ENCODE data around the gene KIAA0513. TPM values are rescaled to one million over a fixed set of nuclear protein-coding genes. Genes with fewer than 3 reads are reported as not detected.

The KIAA0513 gene
- total RNA-seq, 2 experiments from 2014 or later, result 9.0 to 10.9 TPM

DNA sequence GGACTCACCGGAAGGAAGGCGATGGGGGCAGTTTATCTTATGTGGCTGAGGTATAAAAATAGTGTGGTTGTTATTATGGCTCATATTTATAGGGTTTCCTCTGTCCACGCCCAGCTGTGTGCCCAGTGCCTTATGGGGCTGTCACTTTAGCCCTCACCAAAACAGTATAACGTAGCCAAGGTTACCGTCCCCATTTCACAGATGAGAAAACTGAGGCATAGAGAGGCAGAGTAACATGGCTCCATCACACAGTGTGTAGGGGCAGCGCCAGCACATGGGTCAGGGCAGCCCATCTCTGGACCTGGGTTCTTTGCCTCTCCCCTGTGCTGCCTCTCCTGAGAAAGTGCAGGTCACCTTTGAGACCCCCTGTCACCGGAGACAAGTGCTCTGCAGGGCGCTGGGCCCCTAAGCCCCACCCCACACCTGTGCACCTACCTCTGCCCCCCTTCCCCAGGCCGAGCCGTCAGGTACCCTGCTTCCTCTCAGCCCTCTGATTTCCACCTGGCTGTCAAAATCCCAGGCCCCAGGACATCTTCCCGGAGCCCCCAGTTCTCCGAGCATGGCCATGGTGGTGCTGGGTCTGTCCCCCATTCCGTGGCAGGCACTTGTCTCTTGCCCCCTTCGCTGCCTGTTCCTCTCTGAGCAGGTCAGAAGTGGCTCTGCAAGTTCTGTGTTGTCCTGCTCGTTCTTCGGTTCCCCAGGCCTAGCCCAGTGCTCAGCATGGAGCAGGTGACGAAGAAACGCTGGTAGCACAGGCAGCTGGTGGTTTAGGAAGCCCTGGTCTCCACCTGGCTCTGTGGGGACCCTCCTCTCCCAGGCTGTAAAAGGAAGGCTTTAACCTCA, 7.2 kb downstream of the KIAA0513 start:
- no peak overlapping the region for H3K27ac ChIP-seq (ENCODE audit: low read depth in 1 of 2, low read length in 2 of 2)
- ATAC-seq (ENCODE audit: poor library complexity), result no peak
- H3K9me3 Mint-ChIP-seq, result no peaks in the 10 kb centered on the region
- ChIA-PET POLR2A (interaction anchor here (0.7 kb wide), 1 partner anchor 22 kb away, joined by 3 read pairs; no protein-coding TSS in a partner anchor), CTCF (no interaction called here)
- TF ChIP-seq, protein P1, sequence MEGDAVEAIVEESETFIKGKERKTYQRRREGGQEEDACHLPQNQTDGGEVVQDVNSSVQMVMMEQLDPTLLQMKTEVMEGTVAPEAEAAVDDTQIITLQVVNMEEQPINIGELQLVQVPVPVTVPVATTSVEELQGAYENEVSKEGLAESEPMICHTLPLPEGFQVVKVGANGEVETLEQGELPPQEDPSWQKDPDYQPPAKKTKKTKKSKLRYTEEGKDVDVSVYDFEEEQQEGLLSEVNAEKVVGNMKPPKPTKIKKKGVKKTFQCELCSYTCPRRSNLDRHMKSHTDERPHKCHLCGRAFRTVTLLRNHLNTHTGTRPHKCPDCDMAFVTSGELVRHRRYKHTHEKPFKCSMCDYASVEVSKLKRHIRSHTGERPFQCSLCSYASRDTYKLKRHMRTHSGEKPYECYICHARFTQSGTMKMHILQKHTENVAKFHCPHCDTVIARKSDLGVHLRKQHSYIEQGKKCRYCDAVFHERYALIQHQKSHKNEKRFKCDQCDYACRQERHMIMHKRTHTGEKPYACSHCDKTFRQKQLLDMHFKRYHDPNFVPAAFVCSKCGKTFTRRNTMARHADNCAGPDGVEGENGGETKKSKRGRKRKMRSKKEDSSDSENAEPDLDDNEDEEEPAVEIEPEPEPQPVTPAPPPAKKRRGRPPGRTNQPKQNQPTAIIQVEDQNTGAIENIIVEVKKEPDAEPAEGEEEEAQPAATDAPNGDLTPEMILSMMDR (IDR thresholded peaks at IDR 0.05), result no peak
- peaks cover 18% of the 10 kb centered on the region for H3K36me3 ChIP-seq (ENCODE audit: insufficient read depth, low read length)
- intact Hi-C loops (cut with DNase I, micrococcal nuclease), result no loop called here
- H3K27me3 Mint-ChIP-seq, result no peaks in the 10 kb centered on the region
- no peaks in the 10 kb centered on the region for H3K27me3 ChIP-seq (ENCODE audit: control insufficient read depth in 1 of 2, insufficient read depth in 2 of 2, low read length in 2 of 2)
- H3K4me3 Mint-ChIP-seq, result no peak overlapping the region
- peaks cover 2% of the 10 kb centered on the region for H3K4me1 Mint-ChIP-seq (ENCODE audit: low read depth)
- no peaks in the 10 kb centered on the region for H3K9me3 ChIP-seq (ENCODE audit: control insufficient read depth in 1 of 2, insufficient read depth in 1 of 2, low read length in 2 of 2)
- H3K4me1 ChIP-seq (ENCODE audit: insufficient read depth, low read length), result peaks cover 5% of the 10 kb centered on the region
- peaks cover 24% of the 10 kb centered on the region for H3K36me3 Mint-ChIP-seq (ENCODE audit: low read depth)
- H3K4me3 ChIP-seq (ENCODE audit: low read length), result no peak overlapping the region
- DNase-seq, result no peak
- no peak overlapping the region for H3K27ac Mint-ChIP-seq

- Mint-ChIP-seq H3K27ac (no peak overlapping the region), H3K4me3 (no peak overlapping the region), H3K4me1 (ENCODE audit: low read depth) (no peaks in the 10 kb centered on the region), H3K27me3 (no peaks in the 10 kb centered on the region), H3K36me3 (ENCODE audit: low read depth) (peaks cover 23% of the 10 kb centered on the region), H3K9me3 (no peaks in the 10 kb centered on the region)
- TF ChIP-seq, protein P1 (IDR thresholded peaks at IDR 0.05), result no peak
- no peak overlapping the region for H3K4me3 ChIP-seq (ENCODE audit: low read length)
- no peaks in the 10 kb centered on the region for H3K4me1 ChIP-seq (ENCODE audit: insufficient read depth, low read length)
- no peaks in the 10 kb centered on the region for H3K27me3 ChIP-seq (ENCODE audit: control insufficient read depth in 1 of 2, insufficient read depth in 2 of 2, low read length in 2 of 2)
- ChIA-PET CTCF (no interaction called here), POLR2A (no interaction called here)
- intact Hi-C loops (cut with DNase I, micrococcal nuclease), result no loop called here
- no peaks in the 10 kb centered on the region for H3K9me3 ChIP-seq (ENCODE audit: control insufficient read depth in 1 of 2, insufficient read depth in 1 of 2, low read length in 2 of 2)
- ATAC-seq (ENCODE audit: poor library complexity) (no peak), DNase-seq (no peak)
- H3K36me3 ChIP-seq (ENCODE audit: insufficient read depth, low read length), result peaks cover 16% of the 10 kb centered on the region
- H3K27ac ChIP-seq (ENCODE audit: low read depth in 1 of 2, low read length in 2 of 2), result no peak overlapping the region
These were observed 8.8 kb downstream of the KIAA0513 start for GRCh38 chr16:85036236-85037049.

GRCh38 chr16:85037050-85037410, 9.4 kb downstream of the KIAA0513 start:
- no peak overlapping the region for H3K27ac ChIP-seq (ENCODE audit: low read depth in 1 of 2, low read length in 2 of 2)
- H3K9me3 Mint-ChIP-seq, result no peaks in the 10 kb centered on the region
- DNase-seq (no peak), ATAC-seq (ENCODE audit: poor library complexity) (no peak)
- H3K4me1 ChIP-seq (ENCODE audit: insufficient read depth, low read length), result no peaks in the 10 kb centered on the region
- POLR2A ChIA-PET, result no interaction called here
- no peaks in the 10 kb centered on the region for H3K4me1 Mint-ChIP-seq (ENCODE audit: low read depth)
- H3K27me3 Mint-ChIP-seq, result no peaks in the 10 kb centered on the region
- TF ChIP-seq, protein P1 (IDR thresholded peaks at IDR 0.05), result no peak
- H3K36me3 ChIP-seq (ENCODE audit: insufficient read depth, low read length), result peaks cover 11% of the 10 kb centered on the region
- no peaks in the 10 kb centered on the region for H3K27me3 ChIP-seq (ENCODE audit: control insufficient read depth in 1 of 2, insufficient read depth in 2 of 2, low read length in 2 of 2)
- H3K27ac Mint-ChIP-seq, result no peak overlapping the region
- H3K36me3 Mint-ChIP-seq (ENCODE audit: low read depth), result peaks cover 18% of the 10 kb centered on the region
- CTCF ChIA-PET, result no interaction called here
- no peaks in the 10 kb centered on the region for H3K9me3 ChIP-seq (ENCODE audit: control insufficient read depth in 1 of 2, insufficient read depth in 1 of 2, low read length in 2 of 2)
- no peak overlapping the region for H3K4me3 Mint-ChIP-seq
- intact Hi-C loops (cut with DNase I, micrococcal nuclease), result no loop called here
- no peak overlapping the region for H3K4me3 ChIP-seq (ENCODE audit: low read length)

All from CD4-positive, alpha-beta T cell (primary cell).